Measurements from ENCODE around the gene FCHSD2. TPM values are rescaled to one million over a fixed set of nuclear protein-coding genes. Genes with fewer than 3 reads are reported as not detected.

The FCHSD2 gene
- total RNA-seq, 6 donors from 2014 or later, result 22.5 to 55.6 (median 42.7) TPM

GRCh38 chr11:72989727-72990126, 152.4 kb downstream of the FCHSD2 start:
- DNase-seq (no peak), ATAC-seq (ENCODE audit: low FRiP score in 2 of 2) (no peak)
- Histone ChIP-seq H3K36me3 (peaks cover 0 to 5% (median 0%) of the 10 kb centered on the region in 4 donors), H3K4me1 (peaks cover 8 to 24% (median 21%) of the 10 kb centered on the region in 4 donors), H3K27me3 (no peaks in the 10 kb centered on the region), H3K27ac (peak overlapping the region in 2 of 4 donors; percentile 44 to 61), H3K9me3 (no peaks in the 10 kb centered on the region), H3K4me3 (no peak overlapping the region)
- TF ChIP-seq CTCF (IDR thresholded peaks at IDR 0.05) (no peak), POLR2A (IDR thresholded peaks at IDR 0.05) (no peak), POLR2AphosphoS5 (IDR thresholded peaks at IDR 0.05) (no peak), EP300 (IDR thresholded peaks at IDR 0.05) (no peak)
- 0 to 57% methylated on average over 1 of the region's 1 CpG for WGBS, 2 donors

- DNase-seq, result no peak
- Histone ChIP-seq H3K4me1 (peaks cover 8 to 26% (median 21%) of the 10 kb centered on the region in 4 donors), H3K36me3 (peaks cover 0 to 10% (median 0%) of the 10 kb centered on the region in 4 donors), H3K27ac (no peak overlapping the region), H3K4me3 (no peak overlapping the region), H3K9me3 (no peaks in the 10 kb centered on the region), H3K27me3 (no peaks in the 10 kb centered on the region)
- WGBS, 2 donors, result 87 to 88% methylated on average over 3 of the region's 3 CpGs
- TF ChIP-seq POLR2AphosphoS5 (IDR thresholded peaks at IDR 0.05), result no peak
- no peak for TF ChIP-seq POLR2A (IDR thresholded peaks at IDR 0.05)
- TF ChIP-seq CTCF (IDR thresholded peaks at IDR 0.05), result no peak
- TF ChIP-seq EP300 (IDR thresholded peaks at IDR 0.05), result no peak
- ATAC-seq (ENCODE audit: low FRiP score in 2 of 2), result no peak
These were observed 153.3 kb downstream of the FCHSD2 start for GRCh38 chr11:72988821-72989220.

GRCh38 chr11:72985645-72986044, 156.5 kb downstream of the FCHSD2 start:
- Histone ChIP-seq H3K4me3 (no peak overlapping the region), H3K27me3 (no peaks in the 10 kb centered on the region), H3K27ac (peak overlapping the region in 1 of 4 donors; percentile 23), H3K9me3 (no peaks in the 10 kb centered on the region), H3K4me1 (peaks cover 8 to 33% (median 27%) of the 10 kb centered on the region in 4 donors), H3K36me3 (peaks cover 0 to 20% (median 0%) of the 10 kb centered on the region in 4 donors)
- no peak for ATAC-seq (ENCODE audit: low FRiP score in 2 of 2)
- no peak for DNase-seq
- TF ChIP-seq EP300 (IDR thresholded peaks at IDR 0.05) (no peak), POLR2AphosphoS5 (IDR thresholded peaks at IDR 0.05) (no peak), POLR2A (IDR thresholded peaks at IDR 0.05) (no peak), CTCF (IDR thresholded peaks at IDR 0.05) (no peak)

- Histone ChIP-seq H3K36me3 (peaks cover 0 to 20% (median 0%) of the 10 kb centered on the region in 4 donors), H3K27ac (peak overlapping the region in 2 of 4 donors; percentile 35 to 44), H3K9me3 (no peaks in the 10 kb centered on the region), H3K4me3 (no peak overlapping the region), H3K27me3 (no peaks in the 10 kb centered on the region), H3K4me1 (peaks cover under 1 to 25% (median 18%) of the 10 kb centered on the region in 4 donors)
- no peak for ATAC-seq (ENCODE audit: low FRiP score in 2 of 2)
- 58 to 73% methylated on average over 3 of the region's 3 CpGs for WGBS, 2 donors
- no peak for DNase-seq
- TF ChIP-seq POLR2A (IDR thresholded peaks at IDR 0.05) (no peak), POLR2AphosphoS5 (IDR thresholded peaks at IDR 0.05) (no peak), CTCF (IDR thresholded peaks at IDR 0.05) (no peak), EP300 (IDR thresholded peaks at IDR 0.05) (no peak)
These were observed 157.6 kb downstream of the FCHSD2 start for GRCh38 chr11:72984453-72985077.

- Histone ChIP-seq H3K36me3 (peaks cover 0 to 23% (median 0%) of the 10 kb centered on the region in 4 donors), H3K4me3 (no peak overlapping the region), H3K27me3 (no peaks in the 10 kb centered on the region), H3K4me1 (peaks cover 0 to 21% (median 13%) of the 10 kb centered on the region in 4 donors), H3K9me3 (no peaks in the 10 kb centered on the region), H3K27ac (no peak overlapping the region)
- TF ChIP-seq EP300 (IDR thresholded peaks at IDR 0.05), result no peak
- no peak for TF ChIP-seq CTCF (IDR thresholded peaks at IDR 0.05)
- TF ChIP-seq POLR2AphosphoS5 (IDR thresholded peaks at IDR 0.05), result no peak
- TF ChIP-seq POLR2A (IDR thresholded peaks at IDR 0.05), result no peak
- ATAC-seq (ENCODE audit: low FRiP score in 2 of 2) (no peak), DNase-seq (no peak)
- 94 to 95% methylated on average over 2 of the region's 2 CpGs for WGBS, 2 donors
These were observed 158.6 kb downstream of the FCHSD2 start for GRCh38 chr11:72983560-72983959.

All from upper lobe of left lung (tissue), 6 donors.